IMR-90 (cell line): ENCODE data around the gene IGFBPL1. TPM values are rescaled to one million over a fixed set of nuclear protein-coding genes. Genes with fewer than 3 reads are reported as not detected.

ENCODE experiments used
- ATAC-seq: fragments of 200-7000 bp; cut with Tn5 transposase; 2 replicates; pipeline ENCODE4 v1.9.1; 2020; ENCODE audit warnings: low read depth, mild to moderate bottlenecking, moderate library complexity
- BruUV-seq: library from RNA; stranded (reverse); fragments of 400-500 nt; replicated peaks from 2 replicates; lab custom pipeline; 2021; lab: Mats Ljungman, UMichigan
- CTCF ChIA-PET: fragments of 300-600 bp; formaldehyde crosslinking; extraction: SDS; loops from one replicate; lab custom pipeline; 2021; ENCODE audit warnings: antibody characterized with exemption; lab: Yijun Ruan, JAX
- POLR2A ChIA-PET: fragments of 300-600 bp; sonication (Branson Sonifier 250); formaldehyde crosslinking; loops from one replicate; lab custom pipeline; 2022; ENCODE audit warnings: antibody characterized with exemption; ENCODE audit not compliant: unreplicated experiment; lab: Charles Lee
- DNase-seq: peaks from one replicate; pipeline ENCODE4 v3.0.0; 2013
- H2AFZ ChIP-seq: replicated peaks from 2 replicates; pipeline ENCODE3; 2013; ENCODE audit warnings: low read length, mild to moderate bottlenecking; ENCODE audit not compliant: poor library complexity
- H2AK5ac ChIP-seq: 2 replicates; pipeline ENCODE4 v1.6.1; 2013; ENCODE audit warnings: low read depth, low read length, inconsistent platforms
- H2AK9ac ChIP-seq: replicated peaks from 2 replicates; pipeline ENCODE3; 2013; ENCODE audit warnings: mild to moderate bottlenecking, low read depth, low read length, moderate library complexity; ENCODE audit not compliant: poor library complexity
- H2BK120ac ChIP-seq: 2 replicates; pipeline ENCODE4 v1.6.1; 2013; ENCODE audit warnings: low read depth, low read length, inconsistent platforms
- H2BK15ac ChIP-seq: 3 replicates; pipeline ENCODE4 v1.6.1; 2013; ENCODE audit warnings: low read depth, low read length, inconsistent platforms
- H2BK20ac ChIP-seq: 2 replicates; pipeline ENCODE4 v1.6.1; 2013; ENCODE audit warnings: low read depth, mild to moderate bottlenecking, inconsistent platforms, low read length, moderate library complexity
- H2BK5ac ChIP-seq: 2 replicates; pipeline ENCODE4 v1.6.1; 2013; ENCODE audit warnings: mild to moderate bottlenecking, low read depth, low read length, inconsistent platforms; ENCODE audit not compliant: poor library complexity, severe bottlenecking
- H3K14ac ChIP-seq: replicated peaks from 2 replicates; pipeline ENCODE4 v1.6.1; 2013; ENCODE audit warnings: low read depth, low read length, inconsistent platforms
- H3K18ac ChIP-seq: 2 replicates; pipeline ENCODE4 v1.6.1; 2013; ENCODE audit warnings: low read depth, low read length, control low read depth
- H3K23ac ChIP-seq: 2 replicates; pipeline ENCODE4 v1.6.1; 2013; ENCODE audit warnings: low read depth, low read length, inconsistent platforms
- H3K27ac ChIP-seq: 2 replicates; pipeline ENCODE4 v1.5.1; 2013; ENCODE audit warnings: mild to moderate bottlenecking, control low read depth, low read length; ENCODE audit not compliant: insufficient read depth
- H3K27me3 ChIP-seq: 2 replicates; pipeline ENCODE4 v1.6.1; 2013; ENCODE audit warnings: low read length; ENCODE audit not compliant: control insufficient read depth, insufficient read depth
- H3K36me3 ChIP-seq: 2 replicates; pipeline ENCODE4 v1.6.1; 2013; ENCODE audit warnings: low read length, mixed read lengths; ENCODE audit not compliant: control insufficient read depth, insufficient read depth
- H3K4ac ChIP-seq: 2 replicates; pipeline ENCODE4 v1.6.1; 2013; ENCODE audit warnings: low read depth, low read length, inconsistent platforms
- H3K4me1 ChIP-seq: 2 replicates; pipeline ENCODE4 v1.6.1; 2013; ENCODE audit warnings: low read length, mixed read lengths; ENCODE audit not compliant: control insufficient read depth, insufficient read depth
- H3K4me2 ChIP-seq: 2 replicates; pipeline ENCODE4 v1.6.1; 2013; ENCODE audit warnings: low read depth, mild to moderate bottlenecking, control low read depth, low read length, moderate library complexity
- H3K4me3 ChIP-seq: 2 replicates; pipeline ENCODE4 v1.5.1; 2013; ENCODE audit warnings: low read depth, mild to moderate bottlenecking, control low read depth, low read length, moderate library complexity; ENCODE audit not compliant: insufficient read depth
- H3K56ac ChIP-seq: 2 replicates; pipeline ENCODE4 v1.6.1; 2013; ENCODE audit warnings: low read length, inconsistent platforms; ENCODE audit not compliant: insufficient read depth; ENCODE audit errors: extremely low read depth
- H3K79me1 ChIP-seq, 2 experiments: 2 replicates each; pipeline ENCODE4 v1.6.1; 2013; ENCODE audit warnings: low read length in 2 of 2, inconsistent platforms in 1 of 2, low read depth in 1 of 2
- H3K9ac ChIP-seq: 2 replicates; pipeline ENCODE4 v1.6.1; 2013; ENCODE audit warnings: low read depth, low read length, control low read depth
- H3K9me1 ChIP-seq: 2 replicates; pipeline ENCODE4 v1.6.1; 2013; ENCODE audit warnings: low read length, inconsistent platforms; ENCODE audit not compliant: insufficient read depth
- H3K9me3 ChIP-seq: 2 replicates; pipeline ENCODE4 v1.6.1; 2013; ENCODE audit warnings: low read length; ENCODE audit not compliant: control insufficient read depth, insufficient read depth
- H4K20me1 ChIP-seq: 2 replicates; pipeline ENCODE4 v1.6.1; 2013; ENCODE audit warnings: low read length, inconsistent platforms; ENCODE audit not compliant: insufficient read depth
- H4K5ac ChIP-seq: 2 replicates; pipeline ENCODE4 v1.6.1; 2013; ENCODE audit warnings: mild to moderate bottlenecking, low read depth, low read length, control low read depth
- H4K8ac ChIP-seq, 2 experiments: 2 replicates each; pipeline ENCODE4 v1.6.1; 2013; ENCODE audit warnings: low read depth in 2 of 2, low read length in 2 of 2, control low read depth in 1 of 2, inconsistent platforms in 1 of 2
- H4K91ac ChIP-seq: 2 replicates; pipeline ENCODE4 v1.6.1; 2013; ENCODE audit warnings: low read depth, low read length, inconsistent platforms; ENCODE audit not compliant: insufficient read depth
- BHLHE40 ChIP-seq: fragments of 150-350 bp; IDR thresholded peaks from 2 replicates; pipeline ENCODE4 v1.6.1; 2016; ENCODE audit warnings: mild to moderate bottlenecking, low read depth, low read length
- CEBPB ChIP-seq: IDR thresholded peaks from 2 replicates; pipeline ENCODE4 v1.6.1; 2012; ENCODE audit warnings: low read depth, low read length, improper control_type of control experiment
- CTCF ChIP-seq: conservative IDR thresholded peaks from 2 replicates; pipeline ENCODE4 v1.5.1; 2012; ENCODE audit warnings: mild to moderate bottlenecking, low read depth, low read length, improper control_type of control experiment
- ELK1 ChIP-seq: fragments of 150-350 bp; IDR thresholded peaks from 2 replicates; pipeline ENCODE4 v1.6.1; 2016; ENCODE audit warnings: low read depth, mild to moderate bottlenecking, low read length, moderate library complexity, borderline replicate concordance
- FOS ChIP-seq: fragments of 150-350 bp; IDR thresholded peaks from 2 replicates; pipeline ENCODE4 v1.6.1; 2016; ENCODE audit warnings: low read depth, low read length
- MAFK ChIP-seq: IDR thresholded peaks from 2 replicates; pipeline ENCODE4 v1.6.1; 2012; ENCODE audit warnings: low read depth, low read length, improper control_type of control experiment
- MAZ ChIP-seq: IDR thresholded peaks from 2 replicates; pipeline ENCODE4 v1.6.1; 2012; ENCODE audit warnings: low read depth, mild to moderate bottlenecking, low read length, improper control_type of control experiment, moderate library complexity, borderline replicate concordance
- MXI1 ChIP-seq: IDR thresholded peaks from 2 replicates; pipeline ENCODE4 v1.6.1; 2012; ENCODE audit warnings: low read depth, mild to moderate bottlenecking, low read length, moderate library complexity, borderline replicate concordance
- NFE2L2 ChIP-seq: fragments of 150-350 bp; IDR thresholded peaks from 2 replicates; pipeline ENCODE4 v1.6.1; 2016; ENCODE audit warnings: low read depth, mild to moderate bottlenecking, low read length
- POLR2A ChIP-seq: IDR thresholded peaks from 2 replicates; pipeline ENCODE4 v1.6.1; 2012; ENCODE audit warnings: mild to moderate bottlenecking, low read depth, low read length
- RAD21 ChIP-seq: IDR thresholded peaks from 2 replicates; pipeline ENCODE4 v1.6.1; 2012; ENCODE audit warnings: low read length, improper control_type of control experiment
- RCOR1 ChIP-seq: IDR thresholded peaks from 2 replicates; pipeline ENCODE4 v1.6.1; 2012; ENCODE audit warnings: mild to moderate bottlenecking, low read length, improper control_type of control experiment; ENCODE audit not compliant: insufficient replicate concordance
- RFX5 ChIP-seq: IDR thresholded peaks from 2 replicates; pipeline ENCODE4 v1.8.0; 2012; ENCODE audit warnings: low read depth, mild to moderate bottlenecking, low read length, moderate library complexity
- SMC3 ChIP-seq: fragments of 150-350 bp; IDR thresholded peaks from 2 replicates; pipeline ENCODE4 v1.6.1; 2016; ENCODE audit warnings: low read depth, mild to moderate bottlenecking, antibody characterized with exemption, low read length, moderate library complexity
- WGBS, 2 experiments: methylation state at CpG; one replicate each; pipeline versions ENCODE4 v1.1.5 to v1.1.7; 2013; ENCODE audit warnings: missing lambda C conversion rate in 2 of 2; ENCODE audit not compliant: insufficient read length in 1 of 2; ENCODE audit errors: extremely low coverage in 2 of 2; 5-methylcytosine and 5-hydroxymethylcytosine counted together
- dilution Hi-C: fragments of 300-500 bp; cut with HindIII; formaldehyde crosslinking; loops from one replicate; pipeline ENCODE4 v1.14.3; 2018; ENCODE audit warnings: low sequenced_read_pairs; ENCODE audit not compliant: unreplicated experiment
- in situ Hi-C: fragments of 300-500 bp; cut with MboI; formaldehyde crosslinking; loops from 3 replicates; pipeline ENCODE4 v1.14.3; 2019; ENCODE audit warnings: low sequenced_read_pairs, inconsistent platforms, mixed read lengths
- intact Hi-C: fragments of 100-400 bp; cut with micrococcal nuclease; formaldehyde crosslinking; loops from 2 replicates; pipeline ENCODE4 v1.10.0; 2022
- polyA plus RNA-seq, 3 experiments: library from polyadenylated mRNA; depleted of rRNA; stranded (reverse); fragments of >200 nt; gene quantifications; 2 replicates each; pipeline ENCODE4 v1.2.3, GENCODE V29; 2012; ENCODE audit warnings: low replicate concordance in 1 of 3
- total RNA-seq: library from RNA; depleted of rRNA; stranded (reverse); fragments of >200 nt; gene quantifications from 2 replicates; pipeline ENCODE4 v1.2.3, GENCODE V29; 2012

IGFBPL1 gene
- total and polyA plus RNA-seq, 2 of the 4 experiments (the other 2 are of a cell fraction) = not detected

GRCh38 chr9:38356851-38357250, 67.4 kb downstream of the IGFBPL1 start:
- dilution Hi-C loops = no loop called here
- no peak overlapping the region for H3K27ac ChIP-seq
- no peak overlapping the region for H4K8ac ChIP-seq
- H3K4ac ChIP-seq = no peak overlapping the region
- in situ Hi-C loops = loop anchor here (25.0 kb wide), 1 partner anchor 870 kb away; the partner anchor contains the start of gene POLR1E
- H3K36me3 ChIP-seq = no peaks in the 10 kb centered on the region
- no peak overlapping the region for H2AK5ac ChIP-seq
- BruUV-seq = no TSS peak
- H3K9me3 ChIP-seq = no peaks in the 10 kb centered on the region
- no peak overlapping the region for H3K56ac ChIP-seq
- H3K14ac ChIP-seq = no peak overlapping the region
- H2AFZ ChIP-seq = no peak overlapping the region
- no peak overlapping the region for H2AK9ac ChIP-seq
- H3K18ac ChIP-seq = no peak overlapping the region
- H4K91ac ChIP-seq = no peak overlapping the region
- H3K9ac ChIP-seq = no peak overlapping the region
- POLR2A ChIA-PET = no interaction called here
- no peak overlapping the region for H3K4me2 ChIP-seq
- ATAC-seq = no peak
- no peak overlapping the region for H3K23ac ChIP-seq
- H2BK120ac ChIP-seq = no peak overlapping the region
- no peak overlapping the region for H2BK5ac ChIP-seq
- H2BK20ac ChIP-seq = no peak overlapping the region
- peaks cover 16% of the 10 kb centered on the region for H3K27me3 ChIP-seq
- WGBS, 2 experiments = no CpG with 5 or more reads among the region's 5 CpGs
- no peak for DNase-seq
- CTCF ChIA-PET = no interaction called here
- H3K9me1 ChIP-seq = no peaks in the 10 kb centered on the region
- no peak overlapping the region for H2BK15ac ChIP-seq
- TF ChIP-seq POLR2A = no peak
- TF ChIP-seq MXI1 = no peak
- TF ChIP-seq MAZ = no peak
- TF ChIP-seq CTCF = no peak
- no peak for TF ChIP-seq BHLHE40
- no peak for TF ChIP-seq FOS
- TF ChIP-seq NFE2L2 = no peak
- no peak for TF ChIP-seq ELK1
- TF ChIP-seq RFX5 = no peak
- TF ChIP-seq RCOR1 = no peak
- no peak for TF ChIP-seq MAFK
- TF ChIP-seq SMC3 = no peak
- no peak for TF ChIP-seq CEBPB
- TF ChIP-seq RAD21 = no peak
- no peaks in the 10 kb centered on the region for H3K4me1 ChIP-seq
- H3K4me3 ChIP-seq = no peak overlapping the region
- intact Hi-C loops = no loop called here
- no peaks in the 10 kb centered on the region for H3K79me1 ChIP-seq
- no peak overlapping the region for H4K5ac ChIP-seq
- H4K20me1 ChIP-seq = no peaks in the 10 kb centered on the region
